T-helper 1 cell (primary cell): ENCODE results near the gene SLC36A1.
A peak's percentile ranks its signal among the peaks of the same experiment; 100 is the strongest.
"Not testable (repeated sequence)": the region's sequence is repeated elsewhere in the genome, so short reads cannot be mapped to it uniquely, and the experiment has no call there.

ENCODE experiments used
- DNase-seq, 5 donors: peaks; one replicate each; pipeline ENCODE4 v3.0.0-alpha.2; 2012 to 2020

SLC36A1 gene

GRCh38 chr5:151487544-151487943 is 40.1 kb downstream of the SLC36A1 start:
- no peak for DNase-seq

- no peak for DNase-seq
Measured at GRCh38 chr5:151490627-151491026, 43.2 kb downstream of the SLC36A1 start.

- no peak for DNase-seq
Measured at GRCh38 chr5:151491062-151491461, 43.7 kb downstream of the SLC36A1 start.

GRCh38 chr5:151492729-151493128 is 45.3 kb downstream of the SLC36A1 start:
- DNase-seq = no peak

GRCh38 chr5:151493665-151494064 is 46.3 kb downstream of the SLC36A1 start:
- no peak for DNase-seq

- no peak for DNase-seq
Measured at GRCh38 chr5:151495320-151495719, 47.9 kb downstream of the SLC36A1 start.

- no peak for DNase-seq
Measured at GRCh38 chr5:151496041-151496484, 48.7 kb downstream of the SLC36A1 start.

- DNase-seq = no peak
Measured at GRCh38 chr5:151497391-151498002, 50.1 kb downstream of the SLC36A1 start.

GRCh38 chr5:151498395-151499155 is 51.2 kb downstream of the SLC36A1 start:
- no peak for DNase-seq

GRCh38 chr5:151499501-151500035 is 52.2 kb downstream of the SLC36A1 start:
- no peak for DNase-seq

- DNase-seq = no peak
Measured at GRCh38 chr5:151504006-151504405, 56.6 kb downstream of the SLC36A1 start.

- DNase-seq = not testable (repeated sequence)
Measured at GRCh38 chr5:151508308-151508707, 60.9 kb downstream of the SLC36A1 start.

- no peak for DNase-seq
Measured at GRCh38 chr5:151509231-151509630, 61.8 kb downstream of the SLC36A1 start.

- DNase-seq = no peak
Measured at GRCh38 chr5:151509836-151510235, 62.4 kb downstream of the SLC36A1 start.

- no peak for DNase-seq
Measured at GRCh38 chr5:151517122-151517920, 69.9 kb downstream of the SLC36A1 start.

- DNase-seq = no peak
Measured at GRCh38 chr5:151520294-151520693, 72.9 kb downstream of the SLC36A1 start.

- no peak for DNase-seq
Measured at GRCh38 chr5:151522226-151522625, 74.8 kb downstream of the SLC36A1 start.

GRCh38 chr5:151523335-151523734 is 75.9 kb downstream of the SLC36A1 start:
- peak in 2 of 5 donors; percentile 16 to 42 for DNase-seq

- no peak for DNase-seq
Measured at GRCh38 chr5:151528153-151528552, 80.8 kb downstream of the SLC36A1 start.

GRCh38 chr5:151528996-151529395 is 81.6 kb downstream of the SLC36A1 start:
- no peak for DNase-seq

GRCh38 chr5:151531581-151531980 is 84.2 kb downstream of the SLC36A1 start:
- no peak for DNase-seq

GRCh38 chr5:151532416-151532815 is 85.0 kb downstream of the SLC36A1 start:
- no peak for DNase-seq

- no peak for DNase-seq
Measured at GRCh38 chr5:151534350-151534749, 86.9 kb downstream of the SLC36A1 start.
